Thyroid gland (tissue), 4 donors: ENCODE data around the gene HGD. TPM values are rescaled to one million over a fixed set of nuclear protein-coding genes. Genes with fewer than 3 reads are reported as not detected.

Source experiments
- DNase-seq, 2 donors: peaks; one replicate each; pipeline ENCODE4 v3.0.0-alpha.2; 2019
- H3K27ac ChIP-seq, 3 donors: fragments of 200-600 bp; sonication (generic); 1 replicate in 2 of 3; 2 replicates in 1 of 3; pipeline ENCODE4 v1.5.1; 2016 to 2019; ENCODE audit warnings: mild to moderate bottlenecking in 1 of 3, moderate library complexity in 1 of 3
- H3K27me3 ChIP-seq: fragments of 200-600 bp; sonication (generic); one replicate; pipeline ENCODE4 v1.5.1; 2019
- H3K36me3 ChIP-seq, 2 donors: fragments of 200-600 bp; sonication (generic); one replicate each; pipeline ENCODE4 v1.5.1; 2016 to 2019
- H3K4me1 ChIP-seq, 2 donors: fragments of 200-600 bp; sonication (generic); one replicate each; pipeline ENCODE4 v1.5.1; 2017 to 2019
- H3K4me3 ChIP-seq, 3 donors: fragments of 200-600 bp; sonication (generic); replicated peaks in 1 of 3; 1 replicate in 2 of 3; 2 replicates in 1 of 3; pipeline ENCODE4 v1.5.1; 2016; ENCODE audit warnings: mild to moderate bottlenecking in 1 of 3
- H3K9me3 ChIP-seq: fragments of 200-600 bp; sonication (generic); one replicate; pipeline ENCODE4 v1.5.1; 2017
- POLR2A ChIP-seq, 2 donors: fragments of 450-650 bp; IDR thresholded peaks; one replicate each; pipeline ENCODE4 v1.6.1; 2017; ENCODE audit warnings: antibody characterized with exemption in 2 of 2, mild to moderate bottlenecking in 2 of 2, moderate library complexity in 1 of 2
- WGBS, 2 donors: methylation state at CpG; one replicate each; pipeline ENCODE4 v1.1.5; 2017; 5-methylcytosine and 5-hydroxymethylcytosine counted together
- intact Hi-C: fragments of 100-400 bp; cut with DNase I; formaldehyde crosslinking; loops from one replicate; pipeline ENCODE4 v1.15.1; 2023
- total RNA-seq, 4 donors: library from RNA; depleted of rRNA; stranded (reverse); fragments of >200 nt; gene quantifications; one replicate each; pipeline ENCODE4 v1.2.3, GENCODE V29; 2016
- TF ChIP-seq, protein P1 (sequence below), 6 experiments: fragments of 200-600 bp in 3 of 6; fragments of 450-650 bp in 3 of 6; sonication (generic) in 3 of 6; IDR thresholded peaks; one replicate each; pipeline ENCODE4 v1.5.1; 2016 to 2019; ENCODE audit warnings: antibody characterized with exemption in 6 of 6, mild to moderate bottlenecking in 2 of 6, inconsistent platforms in 1 of 6, moderate library complexity in 1 of 6

The HGD gene
- total RNA-seq, 4 donors from 2014 or later, result 36.8 to 136 (median 74.7) TPM

GRCh38 chr3:120693439-120694171, 11.6 kb upstream of the HGD start:
- intact Hi-C loops, result no loop called here
- Histone ChIP-seq H3K4me1 (peaks cover 0 to 8% of the 10 kb centered on the region in 2 donors), H3K27ac (no peak overlapping the region), H3K27me3 (no peaks in the 10 kb centered on the region), H3K4me3 (no peak overlapping the region), H3K36me3 (no peaks in the 10 kb centered on the region), H3K9me3 (no peaks in the 10 kb centered on the region)
- no peak for DNase-seq
- TF ChIP-seq POLR2A (IDR thresholded peaks at IDR 0.05), result no peak
- TF ChIP-seq, protein P1, sequence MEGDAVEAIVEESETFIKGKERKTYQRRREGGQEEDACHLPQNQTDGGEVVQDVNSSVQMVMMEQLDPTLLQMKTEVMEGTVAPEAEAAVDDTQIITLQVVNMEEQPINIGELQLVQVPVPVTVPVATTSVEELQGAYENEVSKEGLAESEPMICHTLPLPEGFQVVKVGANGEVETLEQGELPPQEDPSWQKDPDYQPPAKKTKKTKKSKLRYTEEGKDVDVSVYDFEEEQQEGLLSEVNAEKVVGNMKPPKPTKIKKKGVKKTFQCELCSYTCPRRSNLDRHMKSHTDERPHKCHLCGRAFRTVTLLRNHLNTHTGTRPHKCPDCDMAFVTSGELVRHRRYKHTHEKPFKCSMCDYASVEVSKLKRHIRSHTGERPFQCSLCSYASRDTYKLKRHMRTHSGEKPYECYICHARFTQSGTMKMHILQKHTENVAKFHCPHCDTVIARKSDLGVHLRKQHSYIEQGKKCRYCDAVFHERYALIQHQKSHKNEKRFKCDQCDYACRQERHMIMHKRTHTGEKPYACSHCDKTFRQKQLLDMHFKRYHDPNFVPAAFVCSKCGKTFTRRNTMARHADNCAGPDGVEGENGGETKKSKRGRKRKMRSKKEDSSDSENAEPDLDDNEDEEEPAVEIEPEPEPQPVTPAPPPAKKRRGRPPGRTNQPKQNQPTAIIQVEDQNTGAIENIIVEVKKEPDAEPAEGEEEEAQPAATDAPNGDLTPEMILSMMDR (IDR thresholded peaks at IDR 0.05), result no peak
- 93 to 96% methylated on average over 1 of the region's 1 CpG for WGBS, 2 donors

- 89 to 94% methylated on average over 3 of the region's 3 CpGs for WGBS, 2 donors
- intact Hi-C loops, result no loop called here
- DNase-seq, result no peak
- H3K4me3 ChIP-seq, result no peak overlapping the region
- H3K36me3 ChIP-seq, result no peaks in the 10 kb centered on the region
- TF ChIP-seq, protein P1 (IDR thresholded peaks at IDR 0.05), result no peak
- no peak for TF ChIP-seq POLR2A (IDR thresholded peaks at IDR 0.05)
- H3K27me3 ChIP-seq, result no peaks in the 10 kb centered on the region
- H3K27ac ChIP-seq, result no peak overlapping the region
- peaks cover 0 to 8% of the 10 kb centered on the region in 2 donors for H3K4me1 ChIP-seq
- H3K9me3 ChIP-seq, result no peaks in the 10 kb centered on the region
Measured at GRCh38 chr3:120689395-120689794, 7.4 kb upstream of the HGD start.

DNA sequence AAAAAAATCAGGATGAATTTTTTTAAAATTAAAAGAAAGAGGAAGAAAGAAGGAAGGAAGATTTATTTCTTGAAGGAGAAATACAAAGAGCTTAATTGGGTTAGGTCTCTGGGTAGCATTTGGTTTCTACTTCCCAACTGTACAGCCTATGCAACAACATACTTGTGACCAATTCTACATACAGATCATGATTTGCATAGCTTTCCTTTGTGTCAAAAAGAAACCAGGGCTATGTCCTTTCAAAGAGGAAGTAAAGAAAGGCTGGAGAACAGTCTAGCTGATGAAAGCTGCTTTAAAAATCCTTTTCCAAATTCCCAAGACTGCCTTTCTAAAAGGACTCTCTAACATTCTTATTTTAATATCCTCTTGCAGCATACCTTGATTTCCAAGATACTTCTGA, 6.1 kb upstream of the HGD start:
- no peak for DNase-seq
- peaks cover 6 to 9% of the 10 kb centered on the region in 2 donors for H3K4me1 ChIP-seq
- H3K27ac ChIP-seq, result no peak overlapping the region
- no peak overlapping the region for H3K4me3 ChIP-seq
- H3K9me3 ChIP-seq, result no peaks in the 10 kb centered on the region
- H3K36me3 ChIP-seq, result no peaks in the 10 kb centered on the region
- H3K27me3 ChIP-seq, result no peaks in the 10 kb centered on the region
- TF ChIP-seq, protein P1 (IDR thresholded peaks at IDR 0.05), result no peak
- intact Hi-C loops, result no loop called here

GRCh38 chr3:120685411-120685810, 3.4 kb upstream of the HGD start:
- H3K27ac ChIP-seq, result no peak overlapping the region
- no peaks in the 10 kb centered on the region for H3K36me3 ChIP-seq
- 100% methylated on average over 1 of the region's 1 CpG for WGBS, 2 donors
- no peaks in the 10 kb centered on the region for H3K9me3 ChIP-seq
- DNase-seq, result no peak
- intact Hi-C loops, result no loop called here
- TF ChIP-seq, protein P1 (IDR thresholded peaks at IDR 0.05), result no peak
- TF ChIP-seq POLR2A (IDR thresholded peaks at IDR 0.05), result no peak
- peaks cover 17 to 21% of the 10 kb centered on the region in 2 donors for H3K4me1 ChIP-seq
- H3K4me3 ChIP-seq, result no peak overlapping the region
- no peaks in the 10 kb centered on the region for H3K27me3 ChIP-seq

GRCh38 chr3:120684896-120685295, 2.9 kb upstream of the HGD start:
- 67 to 73% methylated on average over 4 of the region's 4 CpGs for WGBS, 2 donors
- intact Hi-C loops, result no loop called here
- no peak for DNase-seq

More at GRCh38 chr3:120684896-120685295, 2.9 kb upstream of the HGD start:
- no peaks in the 10 kb centered on the region for H3K9me3 ChIP-seq
- H3K27me3 ChIP-seq, result no peaks in the 10 kb centered on the region
- H3K36me3 ChIP-seq, result no peaks in the 10 kb centered on the region
- no peak overlapping the region for H3K27ac ChIP-seq
- H3K4me1 ChIP-seq, result peaks cover 19 to 21% of the 10 kb centered on the region in 2 donors
- TF ChIP-seq, protein P1 (IDR thresholded peaks at IDR 0.05), result no peak
- TF ChIP-seq POLR2A (IDR thresholded peaks at IDR 0.05), result no peak
- no peak overlapping the region for H3K4me3 ChIP-seq
